Non-pigmented ciliary epithelial cell (primary cell): ENCODE results near the gene SV2C.
"Not testable (repeated sequence)": the region's sequence is repeated elsewhere in the genome, so short reads cannot be mapped to it uniquely, and the experiment has no call there.

Experiments used
- DNase-seq: peaks from one replicate; pipeline ENCODE4 v3.0.0-alpha.2; 2010; ENCODE audit warnings: low read depth

Gene SV2C

DNA sequence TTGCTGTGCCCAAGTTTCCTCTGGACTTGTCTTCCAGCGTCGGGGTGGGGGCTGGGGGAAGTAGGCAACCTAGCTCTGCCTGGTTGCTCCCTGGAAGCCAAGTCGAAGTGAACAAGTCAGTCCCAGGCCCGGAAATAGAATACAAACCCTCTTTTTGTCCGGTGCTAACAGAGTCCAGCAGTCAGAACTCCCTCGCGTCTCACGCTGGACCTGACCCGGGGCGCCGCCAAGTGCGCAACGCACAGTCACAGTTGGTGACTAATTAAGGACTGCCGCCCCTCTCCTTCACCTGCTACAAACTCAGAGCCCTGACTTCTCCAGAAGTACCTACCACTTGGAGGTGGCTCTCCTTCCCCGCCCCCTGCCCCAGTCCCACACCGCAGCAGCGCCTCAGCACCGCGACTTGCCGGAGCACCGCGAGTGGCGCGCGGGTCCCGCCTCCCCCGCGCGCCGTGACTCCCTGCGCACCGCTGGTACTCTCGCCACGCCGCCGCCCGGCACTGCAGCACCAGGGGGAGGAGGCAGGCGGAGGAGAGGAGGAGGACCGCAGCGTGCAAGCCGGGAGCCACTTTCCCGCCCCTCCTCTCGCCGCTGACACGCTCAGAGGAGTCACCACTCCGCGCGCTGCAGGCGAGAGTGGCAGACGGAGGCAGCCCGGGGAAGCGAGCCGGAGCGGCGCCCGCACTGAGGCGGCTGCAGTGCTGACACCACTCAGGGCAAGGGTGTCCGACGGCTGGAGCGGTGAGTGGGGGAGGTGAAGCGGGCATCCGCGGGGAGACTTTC, at the start of gene SV2C:
SV2C (plus strand) TSS at position 612 of the 783 bp plus-strand sequence. CDS start 48,368 bp downstream, outside the sequence.
- DNase-seq = no peak

GRCh38 chr5:76037736-76038151, 45.4 kb upstream of the SV2C start:
- DNase-seq = not testable (repeated sequence)

- no peak for DNase-seq
Measured at GRCh38 chr5:76038212-76038611, 45.0 kb upstream of the SV2C start.

DNA sequence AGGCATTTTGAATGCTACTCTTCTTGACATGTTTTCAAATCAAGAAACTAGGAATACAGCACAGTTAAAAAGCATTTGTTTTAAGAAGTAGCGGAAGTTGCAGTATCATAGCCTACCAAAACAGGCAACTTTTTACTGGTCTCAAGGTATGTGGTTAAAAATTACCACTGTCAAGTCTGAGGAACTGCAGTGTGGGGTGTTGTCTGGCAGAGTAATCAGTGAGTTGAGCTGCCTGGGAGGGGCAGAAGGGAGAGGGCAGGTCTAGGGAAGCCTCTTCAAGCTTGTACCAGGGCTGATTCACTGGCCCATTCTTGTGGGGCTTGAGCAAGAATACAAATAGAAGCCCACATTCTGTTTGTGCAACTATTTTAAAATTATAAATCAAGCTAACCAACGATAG, 42.4 kb upstream of the SV2C start:
- DNase-seq = no peak

DNA sequence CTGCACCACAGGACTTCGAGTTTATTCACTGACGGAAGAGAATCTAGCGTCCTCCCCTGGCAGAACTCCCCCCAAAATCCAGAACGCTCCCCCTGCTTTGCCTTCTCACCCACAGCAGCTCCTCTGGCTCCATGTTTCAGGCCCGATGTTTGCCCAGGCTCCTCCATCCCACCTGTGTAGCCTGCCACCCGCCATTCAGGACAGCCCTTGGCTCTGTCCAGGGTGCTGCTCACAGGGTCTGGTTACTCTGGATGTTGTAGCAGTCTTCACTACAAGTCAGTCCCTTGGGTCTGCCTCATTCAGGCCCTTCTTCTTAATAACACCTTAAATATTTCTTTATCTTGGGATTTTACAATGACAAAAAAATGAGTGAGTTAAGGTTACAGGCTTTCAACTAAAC, 41.3 kb upstream of the SV2C start:
- DNase-seq = no peak

GRCh38 chr5:76046741-76047140, 36.4 kb upstream of the SV2C start:
- DNase-seq = no peak

DNA sequence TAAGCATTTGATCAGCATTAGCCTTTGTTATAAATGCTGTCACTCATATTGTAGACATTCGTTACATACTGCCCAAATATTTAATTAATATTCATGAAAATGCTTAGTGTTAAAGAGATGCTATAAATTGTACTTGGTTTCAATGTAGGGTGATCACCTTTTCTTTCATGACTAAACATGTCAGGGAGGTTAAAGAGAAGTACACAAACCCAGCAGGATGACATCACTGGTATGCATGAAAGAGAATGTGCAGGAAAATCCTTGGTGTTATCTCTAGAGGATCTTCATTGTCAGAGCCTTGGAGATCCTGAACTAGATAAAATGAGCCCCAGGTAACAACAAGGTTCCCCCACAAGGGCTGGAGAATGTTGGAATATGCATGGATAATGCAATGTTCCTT, 33.0 kb upstream of the SV2C start:
- DNase-seq = no peak

GRCh38 chr5:76062502-76063041, 20.6 kb upstream of the SV2C start:
- DNase-seq = no peak

- DNase-seq = no peak
Measured at GRCh38 chr5:76065258-76065657, 17.9 kb upstream of the SV2C start.

- no peak for DNase-seq
Measured at GRCh38 chr5:76069061-76069735, 14.0 kb upstream of the SV2C start.

- DNase-seq = no peak
Measured at GRCh38 chr5:76074487-76075065, 8.6 kb upstream of the SV2C start.

GRCh38 chr5:76081811-76082771, 1.1 kb upstream of the SV2C start:
- no peak for DNase-seq

GRCh38 chr5:76083555-76084495, 642 bp downstream of the SV2C start:
- DNase-seq = no peak

DNA sequence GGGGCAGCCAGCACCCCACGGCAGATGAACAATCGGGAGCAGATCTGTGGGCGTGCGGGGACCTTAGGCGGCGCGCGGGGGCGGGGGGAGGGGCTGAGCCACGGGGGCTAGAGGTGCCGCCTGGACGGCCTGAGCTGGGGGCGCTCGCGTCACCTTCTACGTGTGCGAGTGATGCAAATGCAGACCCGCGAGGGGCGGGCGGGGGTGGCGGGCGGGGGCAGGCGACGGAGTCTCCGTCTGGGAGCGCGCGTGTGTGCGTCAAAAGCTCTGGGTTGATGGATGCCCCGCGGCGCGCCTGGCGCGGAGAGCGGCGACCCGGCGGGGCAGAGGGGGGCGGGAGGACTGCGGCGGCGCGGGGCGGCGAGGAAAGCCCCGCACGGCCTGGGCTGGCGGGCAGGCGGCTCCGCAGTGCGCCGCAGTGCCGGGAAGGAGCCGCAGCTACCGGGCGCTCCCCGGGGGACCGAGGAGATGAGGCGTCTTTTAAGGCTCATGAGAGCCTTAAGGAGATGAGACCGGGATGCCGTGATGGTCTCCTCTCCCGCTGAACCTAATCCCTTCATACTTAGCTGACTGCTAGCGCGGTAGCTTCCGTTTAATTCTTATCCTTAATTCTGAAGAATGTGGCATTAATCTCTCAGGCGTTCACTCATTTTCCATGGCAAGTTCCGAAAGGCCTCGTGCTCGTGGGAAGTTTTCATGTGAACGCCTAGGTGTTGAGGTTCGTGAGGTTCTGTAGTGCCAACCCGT, 1.5 kb downstream of the SV2C start:
- DNase-seq = no peak

GRCh38 chr5:76085243-76085579, 2.0 kb downstream of the SV2C start:
- no peak for DNase-seq

DNA sequence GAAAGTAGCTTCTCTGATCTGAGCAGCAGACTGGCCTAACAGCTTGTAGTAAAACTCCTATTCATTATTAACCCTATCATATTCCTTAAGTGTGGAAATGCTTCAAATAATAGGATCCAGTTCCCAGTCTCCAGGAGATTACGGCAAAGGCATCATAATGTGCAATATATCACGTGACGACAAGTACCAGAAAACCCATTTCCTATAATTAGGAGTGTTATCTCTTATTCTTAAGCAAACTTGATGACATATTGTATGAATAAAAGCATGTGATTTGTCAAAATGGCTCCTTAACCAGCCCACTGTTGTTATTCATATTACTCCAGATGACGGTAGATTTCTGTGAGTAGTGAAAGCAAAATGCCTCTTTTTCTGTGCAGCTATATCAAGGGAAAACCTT, 2.9 kb downstream of the SV2C start:
- DNase-seq = no peak

- not testable (repeated sequence) for DNase-seq
Measured at GRCh38 chr5:76089156-76089555, 6.0 kb downstream of the SV2C start.

DNA sequence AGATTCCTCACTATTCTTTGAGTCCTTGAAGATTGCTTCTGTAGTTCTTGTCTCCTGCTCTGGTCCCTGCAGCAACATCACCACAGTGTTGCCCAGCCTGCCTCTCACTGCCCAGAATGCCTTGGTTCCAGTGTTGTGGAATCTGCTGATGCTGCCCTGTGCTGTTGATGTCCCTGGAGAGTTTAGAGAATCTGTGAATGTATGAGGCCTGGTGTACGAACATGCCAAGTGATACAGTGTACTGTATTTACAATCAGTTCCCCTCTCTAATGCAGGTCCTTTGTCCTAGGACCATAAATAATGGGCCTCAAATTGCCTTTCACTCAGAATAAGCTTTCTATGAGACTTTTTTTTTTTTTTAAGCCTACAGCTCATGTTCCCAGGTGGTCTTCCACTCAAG, 8.2 kb downstream of the SV2C start:
- DNase-seq = no peak

- no peak for DNase-seq
Measured at GRCh38 chr5:76099286-76099702, 16.1 kb downstream of the SV2C start.

DNA sequence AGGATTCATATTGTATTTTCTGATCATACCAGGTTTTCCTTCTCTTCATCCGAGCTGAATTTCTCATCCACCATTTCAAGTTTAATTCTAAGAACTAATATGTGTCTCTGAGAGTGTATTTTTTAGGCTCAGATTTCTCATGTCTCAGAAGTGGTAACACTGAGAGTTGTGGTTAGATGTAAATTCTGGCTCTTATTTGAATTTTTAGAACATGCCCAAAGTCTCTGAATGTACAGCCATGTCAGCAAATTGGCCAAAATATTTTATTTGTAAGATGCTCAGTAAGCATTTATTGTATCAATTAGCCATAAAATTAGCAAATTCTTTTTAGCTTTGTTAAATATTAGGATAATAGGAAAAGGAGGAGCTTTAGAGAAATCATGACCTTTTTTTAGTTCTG, 16.6 kb downstream of the SV2C start:
- no peak for DNase-seq
